Measurements from ENCODE around the gene HHAT.

HHAT gene

DNA sequence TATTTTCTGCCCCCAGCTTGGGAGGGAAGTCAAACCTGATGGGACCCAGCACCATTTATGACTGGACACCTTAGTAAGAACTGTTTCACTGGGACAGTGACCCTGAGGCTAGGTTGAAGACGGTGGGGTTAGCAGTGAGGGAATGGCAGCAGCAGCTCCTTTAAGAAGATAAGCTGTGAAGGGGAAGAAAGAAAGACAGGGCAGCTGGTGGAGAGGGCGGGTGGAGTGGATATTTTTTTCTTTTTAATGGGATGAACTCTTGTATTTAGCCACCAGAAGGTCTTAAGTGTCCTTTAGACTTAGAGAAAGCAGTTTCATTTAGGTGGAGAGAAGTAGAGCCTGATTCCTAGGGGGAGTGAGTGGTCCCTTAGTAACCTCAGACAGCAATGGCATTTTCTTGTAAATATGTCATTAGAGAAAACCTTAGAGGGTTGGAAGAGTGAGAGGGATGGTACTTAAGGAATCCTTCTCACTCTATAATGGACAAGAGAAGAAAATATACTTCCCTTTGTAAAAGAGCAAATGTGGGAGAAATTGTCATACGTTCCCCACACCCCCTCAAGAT lies 187.5 kb downstream of the HHAT start:
- ATAC-seq (no peak), DNase-seq (no peak)
- no peaks in the 10 kb centered on the region for H3K9me3 Mint-ChIP-seq
- no peaks in the 10 kb centered on the region for H3K27me3 Mint-ChIP-seq
- no peak overlapping the region for H3K4me3 Mint-ChIP-seq
- H3K36me3 Mint-ChIP-seq (ENCODE audit: low read depth), result no peaks in the 10 kb centered on the region
- no peaks in the 10 kb centered on the region for H3K4me1 Mint-ChIP-seq
- no peak overlapping the region for H3K27ac Mint-ChIP-seq

DNA sequence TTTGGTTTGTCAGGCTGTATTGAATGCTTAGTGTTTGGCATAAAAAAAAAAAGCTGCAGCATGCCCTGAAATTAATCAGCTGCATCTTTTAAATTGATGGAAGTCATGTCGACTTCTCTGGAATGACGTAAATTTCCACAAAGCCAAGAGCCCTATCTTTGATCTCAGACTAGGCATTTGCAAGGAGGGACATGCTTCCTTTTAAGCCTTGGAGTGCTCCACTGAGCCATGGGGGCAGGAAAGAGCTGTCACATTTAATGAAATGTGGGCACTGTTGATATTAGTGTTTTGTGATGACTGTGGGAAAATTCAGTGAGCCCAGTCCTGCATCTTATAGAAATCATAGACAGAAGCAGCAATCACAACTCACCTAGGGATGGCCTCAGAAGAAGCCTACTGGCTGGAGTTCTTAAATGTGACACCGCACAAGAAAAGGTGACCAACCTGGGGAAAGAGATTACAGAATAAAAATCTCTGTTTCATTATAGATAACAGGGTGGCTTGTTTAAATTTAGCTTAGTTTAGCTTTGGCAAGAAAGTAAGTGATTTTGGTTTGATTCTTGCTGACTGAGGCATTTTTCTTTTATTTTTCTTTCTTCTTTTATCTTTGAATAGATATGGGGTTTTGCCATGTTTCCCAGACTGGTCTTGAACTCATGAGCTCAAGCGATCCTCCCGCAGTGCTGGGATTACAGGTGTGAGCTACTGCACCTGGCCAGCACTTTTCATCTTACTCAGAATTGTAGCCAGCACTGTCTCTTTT lies 188.2 kb downstream of the HHAT start:
- no peaks in the 10 kb centered on the region for H3K27me3 Mint-ChIP-seq
- H3K4me3 Mint-ChIP-seq, result no peak overlapping the region
- no peak for ATAC-seq
- H3K27ac Mint-ChIP-seq, result no peak overlapping the region
- no peaks in the 10 kb centered on the region for H3K9me3 Mint-ChIP-seq
- H3K36me3 Mint-ChIP-seq (ENCODE audit: low read depth), result no peaks in the 10 kb centered on the region
- DNase-seq, result no peak
- H3K4me1 Mint-ChIP-seq, result no peaks in the 10 kb centered on the region

DNA sequence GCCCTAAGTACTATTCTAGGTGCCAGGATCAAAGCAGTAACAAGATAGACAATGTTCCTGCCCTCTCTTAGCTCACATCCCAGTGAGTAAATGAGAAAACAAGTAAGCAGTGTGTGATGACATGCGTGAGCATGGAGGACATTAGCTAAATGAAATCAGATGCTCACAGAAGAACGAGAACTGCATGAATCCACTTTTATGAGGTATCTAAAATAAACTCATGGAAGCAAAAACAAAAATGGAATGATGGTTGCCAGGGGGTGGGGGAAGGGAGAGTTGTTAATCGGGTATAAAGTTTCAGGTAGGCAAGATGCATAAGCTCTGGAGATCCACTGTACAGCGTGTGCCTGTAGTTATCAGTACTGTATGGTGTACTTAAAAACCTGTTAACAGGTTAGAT lies 195.1 kb downstream of the HHAT start:
- Mint-ChIP-seq H3K27me3 (no peaks in the 10 kb centered on the region), H3K9me3 (no peaks in the 10 kb centered on the region), H3K4me1 (no peaks in the 10 kb centered on the region), H3K27ac (no peak overlapping the region), H3K36me3 (ENCODE audit: low read depth) (no peaks in the 10 kb centered on the region), H3K4me3 (no peak overlapping the region)
- ATAC-seq (no peak), DNase-seq (no peak)

DNA sequence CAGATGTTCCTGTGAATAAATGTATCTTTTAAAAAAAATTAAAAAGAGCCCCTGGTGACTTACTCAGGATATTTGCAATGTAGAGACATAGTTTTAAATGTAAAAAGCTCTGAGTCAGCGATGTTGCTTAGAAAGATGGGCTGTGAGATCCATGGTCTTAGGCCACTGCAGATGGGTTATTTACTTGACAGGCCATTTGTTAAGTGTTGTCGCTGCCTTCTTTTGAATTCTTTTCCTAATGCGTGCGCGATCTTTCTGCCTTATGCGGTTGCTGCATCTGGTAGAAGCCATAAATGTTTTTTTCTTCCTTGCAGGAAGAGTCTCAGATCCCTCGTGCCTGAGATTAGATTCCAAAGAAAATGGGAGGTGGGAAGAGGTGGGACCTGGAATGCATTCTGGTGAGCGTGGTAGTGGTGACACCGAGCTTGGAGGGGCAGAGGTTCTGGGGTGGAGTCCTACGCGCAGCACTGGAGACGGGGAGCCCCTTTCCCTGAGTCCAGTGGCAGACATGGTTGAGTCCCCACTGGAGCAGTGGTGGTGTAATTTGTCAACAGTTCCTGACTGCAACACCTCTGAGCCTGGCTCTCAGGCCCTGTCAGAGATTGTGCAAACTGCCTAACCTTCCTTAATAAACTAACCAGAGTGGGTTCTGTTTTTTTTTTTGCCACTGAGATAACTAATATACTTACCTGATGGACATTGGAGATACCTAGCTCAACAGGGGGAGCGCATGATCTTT lies 197.2 kb downstream of the HHAT start:
- no peak for DNase-seq
- H3K4me3 Mint-ChIP-seq, result no peak overlapping the region
- no peaks in the 10 kb centered on the region for H3K36me3 Mint-ChIP-seq (ENCODE audit: low read depth)
- H3K9me3 Mint-ChIP-seq, result no peaks in the 10 kb centered on the region
- no peak for ATAC-seq
- H3K4me1 Mint-ChIP-seq, result no peaks in the 10 kb centered on the region
- H3K27ac Mint-ChIP-seq, result no peak overlapping the region
- no peaks in the 10 kb centered on the region for H3K27me3 Mint-ChIP-seq

DNA sequence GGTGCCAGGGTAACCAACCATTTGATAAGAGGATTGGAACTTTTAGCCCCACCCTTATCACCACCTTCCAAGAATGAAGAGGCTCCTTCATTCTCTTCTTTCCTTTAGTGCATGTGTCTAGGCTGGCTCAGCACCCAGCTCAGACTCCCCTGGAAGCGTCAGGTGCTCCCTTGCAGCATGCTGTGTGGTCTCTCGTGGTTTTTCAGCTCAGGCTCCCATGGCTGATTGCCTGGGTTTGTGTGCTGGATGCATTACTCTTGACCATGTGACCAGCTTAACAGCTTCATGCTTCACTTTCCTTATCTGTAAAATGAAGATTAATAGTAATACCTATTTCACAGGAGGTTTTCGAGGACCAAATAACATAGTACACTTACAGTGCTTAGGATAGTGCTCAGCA lies 198.4 kb downstream of the HHAT start:
- no peak overlapping the region for H3K4me3 Mint-ChIP-seq
- no peaks in the 10 kb centered on the region for H3K27me3 Mint-ChIP-seq
- H3K9me3 Mint-ChIP-seq, result no peaks in the 10 kb centered on the region
- no peak overlapping the region for H3K27ac Mint-ChIP-seq
- ATAC-seq (no peak), DNase-seq (no peak)
- H3K36me3 Mint-ChIP-seq (ENCODE audit: low read depth), result no peaks in the 10 kb centered on the region
- H3K4me1 Mint-ChIP-seq, result no peaks in the 10 kb centered on the region

DNA sequence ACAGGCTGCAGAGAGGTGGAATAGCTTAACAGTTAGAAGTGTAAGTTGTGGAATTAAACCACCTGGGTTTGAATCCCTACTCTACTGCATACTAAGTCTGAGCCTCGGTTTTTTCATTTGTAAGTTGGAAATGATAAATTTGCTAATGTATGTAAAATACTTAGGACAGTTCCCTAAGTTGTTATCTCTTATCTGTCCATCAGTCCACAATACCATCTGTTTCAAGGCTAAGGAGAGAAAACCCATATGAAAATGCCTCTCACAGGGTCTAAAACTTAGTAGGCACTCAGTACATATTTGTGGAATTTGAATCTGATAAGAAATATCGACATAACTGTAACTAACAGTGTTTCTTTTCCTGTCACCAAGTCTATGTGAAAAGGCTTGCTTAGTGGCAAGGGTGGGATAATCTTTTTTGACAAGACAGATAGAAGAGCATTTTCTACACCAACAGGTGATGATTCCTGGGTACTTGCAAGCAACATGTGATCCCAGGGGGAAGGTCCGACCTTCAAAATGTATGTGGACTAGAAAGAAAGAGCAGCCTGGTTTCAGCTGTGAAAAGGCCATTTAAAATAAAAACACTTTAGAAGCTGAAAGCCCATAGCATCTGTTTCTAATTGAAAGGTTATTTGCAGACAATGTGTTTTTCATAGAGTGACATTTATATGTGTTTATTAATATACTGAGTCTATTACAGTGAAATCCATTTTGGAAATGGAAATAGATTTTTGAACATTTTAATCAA lies 202.9 kb downstream of the HHAT start:
- DNase-seq, result no peak
- no peaks in the 10 kb centered on the region for H3K9me3 Mint-ChIP-seq
- H3K36me3 Mint-ChIP-seq (ENCODE audit: low read depth), result no peaks in the 10 kb centered on the region
- no peak overlapping the region for H3K27ac Mint-ChIP-seq
- no peak for ATAC-seq
- no peaks in the 10 kb centered on the region for H3K4me1 Mint-ChIP-seq
- H3K4me3 Mint-ChIP-seq, result no peak overlapping the region
- H3K27me3 Mint-ChIP-seq, result no peaks in the 10 kb centered on the region

DNA sequence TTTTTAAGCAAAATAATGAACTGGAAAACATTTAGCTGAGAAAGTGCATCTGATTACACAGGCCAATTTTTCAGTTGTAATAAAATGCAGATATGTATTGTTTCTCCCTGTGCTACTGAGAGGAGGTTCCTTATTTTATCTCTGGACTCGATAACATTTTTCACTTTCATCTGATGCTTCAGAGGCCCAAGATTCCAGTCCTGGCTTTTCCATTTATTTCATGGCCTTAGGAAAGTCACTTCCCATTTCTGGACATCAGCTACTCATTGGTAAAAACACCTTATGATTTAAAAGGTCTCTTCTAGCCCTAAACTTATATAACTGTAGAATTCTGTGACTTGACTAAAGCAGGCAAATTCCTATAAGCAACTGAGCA lies 203.5 kb downstream of the HHAT start:
- Mint-ChIP-seq H3K4me3 (no peak overlapping the region), H3K27ac (no peak overlapping the region), H3K27me3 (no peaks in the 10 kb centered on the region), H3K9me3 (no peaks in the 10 kb centered on the region), H3K4me1 (no peaks in the 10 kb centered on the region), H3K36me3 (ENCODE audit: low read depth) (no peaks in the 10 kb centered on the region)
- DNase-seq (no peak), ATAC-seq (no peak)

DNA sequence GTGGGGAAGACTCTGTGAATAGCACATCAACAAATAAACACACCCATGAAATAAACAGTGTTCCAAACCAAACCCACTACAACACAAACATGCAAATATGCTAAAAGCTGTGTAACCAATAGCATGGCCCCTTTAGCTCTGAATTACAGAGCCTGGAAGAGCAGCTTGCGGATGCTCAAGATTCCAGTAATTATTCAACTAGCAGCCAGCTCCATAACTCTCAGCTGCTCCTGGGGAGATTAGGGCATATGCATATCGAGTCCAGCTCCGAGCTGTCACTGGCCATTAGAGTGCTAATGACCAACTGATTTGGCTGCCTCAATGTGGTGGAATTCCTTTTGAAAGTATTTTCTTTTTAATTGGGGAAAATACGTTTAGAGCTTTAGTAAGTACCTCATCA lies 207.1 kb downstream of the HHAT start:
- no peaks in the 10 kb centered on the region for H3K36me3 Mint-ChIP-seq (ENCODE audit: low read depth)
- H3K9me3 Mint-ChIP-seq, result no peaks in the 10 kb centered on the region
- H3K4me3 Mint-ChIP-seq, result no peak overlapping the region
- H3K27ac Mint-ChIP-seq, result no peak overlapping the region
- H3K4me1 Mint-ChIP-seq, result no peaks in the 10 kb centered on the region
- DNase-seq (no peak), ATAC-seq (no peak)
- H3K27me3 Mint-ChIP-seq, result no peaks in the 10 kb centered on the region

DNA sequence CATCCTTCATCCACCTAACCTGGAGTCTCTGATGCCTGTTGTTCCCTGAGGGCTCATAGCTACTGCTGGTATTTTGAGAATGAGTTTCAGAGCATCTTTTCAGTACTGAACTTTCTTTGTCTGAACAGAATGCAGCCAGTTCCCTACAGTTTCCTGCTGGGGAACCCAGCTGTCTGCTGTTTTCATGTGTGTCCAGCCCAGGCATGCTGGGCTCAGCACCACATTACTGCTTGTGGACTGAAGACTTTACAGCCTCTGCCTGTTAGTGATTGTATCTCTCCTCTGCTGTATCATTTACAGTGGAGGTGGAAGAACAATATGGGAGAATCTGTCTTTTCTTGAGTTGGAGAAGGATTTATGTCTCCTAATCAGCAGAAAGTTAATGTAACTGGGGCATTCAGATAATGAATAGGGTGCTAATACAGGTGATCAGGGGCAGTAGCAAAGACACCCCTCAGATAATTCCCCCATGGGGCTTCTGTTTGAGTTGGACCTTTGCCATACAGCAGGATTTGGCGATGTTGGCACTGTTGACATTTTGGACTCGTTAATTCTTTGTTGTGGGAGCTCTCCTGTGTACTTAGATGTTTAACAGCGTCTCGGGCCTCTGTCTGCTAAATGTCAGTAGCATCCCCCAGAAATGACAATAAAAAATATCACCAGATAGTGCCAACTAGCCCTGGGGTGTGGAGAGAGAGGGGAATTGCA lies 207.7 kb downstream of the HHAT start:
- DNase-seq, result no peak
- no peaks in the 10 kb centered on the region for H3K4me1 Mint-ChIP-seq
- no peaks in the 10 kb centered on the region for H3K36me3 Mint-ChIP-seq (ENCODE audit: low read depth)
- no peak overlapping the region for H3K4me3 Mint-ChIP-seq
- H3K27ac Mint-ChIP-seq, result no peak overlapping the region
- no peak for ATAC-seq
- no peaks in the 10 kb centered on the region for H3K27me3 Mint-ChIP-seq
- no peaks in the 10 kb centered on the region for H3K9me3 Mint-ChIP-seq

DNA sequence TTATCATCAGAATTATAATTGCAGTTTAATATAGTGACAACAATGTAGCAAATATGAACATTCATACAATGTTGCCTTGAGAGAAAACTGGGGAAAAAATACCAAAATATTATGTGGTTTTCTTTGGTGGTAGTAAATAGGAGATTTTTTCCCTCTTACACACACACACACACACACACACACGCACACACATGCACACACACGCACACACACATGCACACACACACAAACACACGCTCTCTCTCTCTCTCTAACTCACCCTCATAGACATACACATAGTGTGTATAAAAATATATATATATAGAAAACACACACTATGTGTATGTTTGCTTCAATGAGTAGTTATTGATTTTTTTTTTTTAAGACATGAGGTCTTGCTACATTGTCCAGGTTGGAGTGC lies 211.6 kb downstream of the HHAT start:
- Mint-ChIP-seq H3K9me3 (no peaks in the 10 kb centered on the region), H3K4me3 (no peak overlapping the region), H3K27me3 (no peaks in the 10 kb centered on the region), H3K4me1 (no peaks in the 10 kb centered on the region), H3K36me3 (ENCODE audit: low read depth) (no peaks in the 10 kb centered on the region), H3K27ac (no peak overlapping the region)
- no peak for DNase-seq
- ATAC-seq, result no peak

DNA sequence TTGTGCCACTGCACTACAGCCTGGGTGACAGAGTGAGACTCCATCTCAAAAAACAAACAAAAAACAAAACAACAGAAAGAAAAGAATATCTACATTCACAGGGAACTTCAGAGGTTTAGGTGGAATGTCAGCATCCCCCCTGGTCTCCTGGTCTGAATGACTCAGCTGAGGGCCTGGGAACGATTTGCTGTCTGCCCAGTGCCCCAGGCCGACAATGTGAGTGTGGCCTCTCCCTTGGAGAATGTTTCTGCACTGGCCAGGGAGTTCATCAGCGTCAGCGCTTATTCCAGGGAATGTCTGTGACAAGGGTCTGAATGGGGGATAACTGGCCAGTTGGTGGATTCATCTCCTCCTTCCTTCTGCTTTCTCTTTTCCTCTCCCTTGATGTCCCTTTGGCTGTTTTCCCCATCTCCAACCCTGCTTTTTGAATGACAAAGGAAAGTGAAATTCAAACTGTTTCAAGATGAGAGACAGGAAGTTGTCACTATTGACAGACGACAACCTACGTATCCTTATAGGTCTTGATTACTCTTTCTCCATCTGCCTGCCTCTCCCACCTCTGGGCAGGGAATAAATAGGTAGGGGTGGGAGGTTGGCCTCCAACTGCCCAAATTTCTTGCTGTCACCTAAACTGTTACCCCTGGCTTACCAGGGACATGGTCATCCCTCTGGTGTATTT lies 213.1 kb downstream of the HHAT start:
- ATAC-seq, result no peak
- Mint-ChIP-seq H3K4me1 (no peaks in the 10 kb centered on the region), H3K9me3 (no peaks in the 10 kb centered on the region), H3K36me3 (ENCODE audit: low read depth) (no peaks in the 10 kb centered on the region), H3K27me3 (no peaks in the 10 kb centered on the region), H3K4me3 (no peak overlapping the region), H3K27ac (no peak overlapping the region)
- no peak for DNase-seq

DNA sequence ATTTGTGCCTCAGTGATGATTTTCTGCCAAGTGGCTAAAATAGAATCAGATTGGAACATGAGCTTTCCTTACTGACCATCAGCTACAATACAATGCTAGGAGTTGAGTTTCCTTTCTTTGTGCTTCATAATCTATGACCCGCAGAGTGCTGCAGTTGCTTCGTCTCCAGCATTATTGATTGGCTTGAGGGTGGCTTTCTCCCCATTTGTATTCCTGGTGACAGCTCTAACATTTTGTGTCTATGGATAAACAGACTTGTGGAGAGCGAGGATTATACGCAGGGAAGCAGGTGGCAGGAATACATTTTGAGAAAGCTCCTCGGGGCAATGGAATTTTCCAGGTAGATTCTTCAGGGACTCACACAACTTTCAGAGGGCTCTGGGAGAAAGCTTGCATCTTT lies 223.2 kb downstream of the HHAT start:
- Mint-ChIP-seq H3K27ac (no peak overlapping the region), H3K27me3 (no peaks in the 10 kb centered on the region), H3K4me3 (no peak overlapping the region), H3K9me3 (no peaks in the 10 kb centered on the region), H3K36me3 (ENCODE audit: low read depth) (no peaks in the 10 kb centered on the region), H3K4me1 (no peaks in the 10 kb centered on the region)
- DNase-seq (no peak), ATAC-seq (no peak)

DNA sequence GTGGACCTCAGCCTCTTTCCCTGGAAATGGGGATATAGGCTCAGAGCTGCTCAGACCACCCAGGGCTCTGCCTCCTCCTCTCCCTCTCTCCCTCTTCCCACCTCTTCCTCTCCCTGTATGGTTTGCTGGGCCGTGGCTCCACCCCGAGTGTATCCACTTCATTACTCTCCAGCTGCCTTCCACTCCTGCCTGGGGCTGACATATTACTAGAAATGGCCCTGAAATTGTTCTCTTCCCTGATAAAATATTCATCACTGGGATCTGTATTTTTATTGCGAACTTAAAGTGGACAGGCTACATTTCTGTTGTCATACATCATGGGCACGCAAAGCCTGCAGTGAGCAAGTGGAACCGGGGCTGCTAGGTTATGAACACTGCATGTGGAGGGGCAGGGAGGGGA lies 225.0 kb downstream of the HHAT start:
- Mint-ChIP-seq H3K4me1 (no peaks in the 10 kb centered on the region), H3K36me3 (ENCODE audit: low read depth) (no peaks in the 10 kb centered on the region), H3K4me3 (no peak overlapping the region), H3K27ac (no peak overlapping the region), H3K27me3 (no peaks in the 10 kb centered on the region), H3K9me3 (no peaks in the 10 kb centered on the region)
- DNase-seq, result no peak
- no peak for ATAC-seq

DNA sequence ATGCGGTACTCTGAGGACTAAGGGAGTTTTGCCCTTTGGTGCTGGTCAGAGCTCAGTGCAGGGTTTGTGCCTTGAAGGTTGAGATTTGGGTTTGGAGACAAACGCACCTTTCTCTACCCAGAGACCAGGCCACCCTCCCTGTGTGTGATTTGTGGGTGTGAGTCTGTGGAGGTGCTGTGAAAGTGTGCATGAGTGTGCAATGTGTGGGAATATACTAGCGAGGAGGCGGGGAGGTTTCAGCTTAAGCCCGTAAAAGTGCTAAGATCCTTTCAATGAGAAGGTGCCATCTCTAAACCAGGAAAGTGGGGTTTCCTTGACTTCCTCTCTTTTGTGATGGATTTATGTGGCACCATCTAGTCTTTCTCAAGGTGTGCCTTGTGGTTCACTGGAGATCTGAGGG lies 225.7 kb downstream of the HHAT start:
- ATAC-seq, result no peak
- no peak for DNase-seq
- no peaks in the 10 kb centered on the region for H3K4me1 Mint-ChIP-seq
- no peak overlapping the region for H3K4me3 Mint-ChIP-seq
- H3K27ac Mint-ChIP-seq, result no peak overlapping the region
- no peaks in the 10 kb centered on the region for H3K36me3 Mint-ChIP-seq (ENCODE audit: low read depth)
- no peaks in the 10 kb centered on the region for H3K9me3 Mint-ChIP-seq
- H3K27me3 Mint-ChIP-seq, result no peaks in the 10 kb centered on the region

All from activated naive CD8-positive, alpha-beta T cell treated with anti-CD3 and anti-CD28 coated beads, Interleukin-2, amount 50 U/mL, for 24 hours (primary cell).